Stimulated activated naive B cell treated with anti-CD40 and anti-IgM and Interleukin-4, amounts not matched to agents 10 μg/mL and 1 μg/mL and 100 μg/mL, for 72 hours (primary cell): Measurements from ENCODE around the gene ABCA1.

Experiments used
- ATAC-seq, 2 donors: fragments of 150-1000 bp; cut with Tn5 transposase; replicated peaks; 2 replicates each; pipeline ENCODE4 v1.10.0; 2021; ENCODE audit warnings: moderate library complexity in 1 of 2
- DNase-seq: peaks from one replicate; pipeline ENCODE4 v3.0.0; 2021
- H3K27ac Mint-ChIP-seq: one replicate; pipeline ENCODE4 v1.8.0; 2022; ENCODE audit warnings: mild to moderate bottlenecking, mixed read lengths
- H3K27me3 Mint-ChIP-seq, 2 donors: one replicate each; pipeline ENCODE4 v1.8.0; 2022; ENCODE audit warnings: mixed read lengths in 2 of 2
- H3K36me3 Mint-ChIP-seq, 2 donors: one replicate each; pipeline ENCODE4 v1.8.0; 2022; ENCODE audit warnings: mixed read lengths in 2 of 2, mild to moderate bottlenecking in 1 of 2
- H3K4me1 Mint-ChIP-seq, 2 donors: one replicate each; pipeline ENCODE4 v1.8.0; 2022; ENCODE audit warnings: mixed read lengths in 2 of 2, mild to moderate bottlenecking in 1 of 2
- H3K4me3 Mint-ChIP-seq, 2 donors: one replicate each; pipeline ENCODE4 v1.8.0; 2022; ENCODE audit warnings: mild to moderate bottlenecking in 2 of 2, mixed read lengths in 2 of 2, moderate library complexity in 1 of 2
- H3K9me3 Mint-ChIP-seq, 2 donors: one replicate each; pipeline ENCODE4 v1.8.0; 2022; ENCODE audit warnings: mixed read lengths in 2 of 2, mild to moderate bottlenecking in 1 of 2

Gene ABCA1

GRCh38 chr9:104815851-104816565 lies 111.9 kb downstream of the ABCA1 start:
- Mint-ChIP-seq H3K4me3 (no peak overlapping the region), H3K27ac (no peak overlapping the region), H3K27me3 (no peaks in the 10 kb centered on the region)

DNA sequence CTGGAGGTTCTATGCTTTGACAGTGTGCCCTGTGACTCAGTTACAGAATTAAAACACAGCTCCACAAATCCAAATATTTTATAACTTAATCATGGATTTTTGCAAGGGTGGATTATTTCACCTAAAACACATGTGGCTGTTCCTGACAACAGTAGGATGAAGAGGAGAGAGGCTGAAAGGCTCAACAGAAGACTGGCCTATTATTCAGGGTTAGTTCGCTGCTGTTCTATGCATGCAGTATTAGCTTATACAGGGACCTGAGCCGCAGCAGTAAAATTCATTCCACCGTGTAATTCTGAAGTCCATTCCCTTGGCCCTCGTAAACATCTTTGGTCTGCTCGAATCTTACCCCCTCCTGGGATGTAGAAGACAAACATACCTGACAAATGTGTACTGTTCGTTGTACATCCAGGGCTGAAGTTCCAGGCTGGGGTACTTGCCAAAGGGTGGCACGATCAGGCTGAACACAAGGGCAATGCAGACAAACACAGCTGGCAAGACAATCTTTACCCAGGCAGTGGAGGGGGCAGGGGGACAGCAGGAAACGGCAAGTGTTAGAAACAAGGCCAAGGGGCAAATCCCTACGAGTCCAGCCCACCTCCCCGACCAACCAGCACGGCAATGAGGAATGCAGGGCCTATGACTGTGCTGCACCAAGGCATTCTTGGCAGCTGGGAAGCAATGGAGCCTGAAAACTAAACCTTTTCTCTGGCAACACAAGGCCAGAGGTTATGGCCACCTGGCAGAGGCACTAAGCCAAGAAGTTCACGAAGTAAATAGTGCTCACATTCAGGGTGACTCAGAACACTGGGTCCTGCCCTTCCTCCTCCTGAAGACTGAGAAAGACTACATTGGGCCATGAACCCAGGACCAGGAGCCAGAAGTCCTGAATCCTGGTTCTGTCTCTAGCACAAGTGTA lies 117.3 kb downstream of the ABCA1 start:
- H3K27me3 Mint-ChIP-seq, result no peaks in the 10 kb centered on the region
- no peaks in the 10 kb centered on the region for H3K4me1 Mint-ChIP-seq
- DNase-seq (no peak), ATAC-seq (no peak)
- peaks cover 10 to 22% of the 10 kb centered on the region in 2 donors for H3K36me3 Mint-ChIP-seq
- no peaks in the 10 kb centered on the region for H3K9me3 Mint-ChIP-seq
- no peak overlapping the region for H3K27ac Mint-ChIP-seq
- no peak overlapping the region for H3K4me3 Mint-ChIP-seq

More at GRCh38 chr9:104815851-104816565, 111.9 kb downstream of the ABCA1 start:
- Mint-ChIP-seq H3K36me3 (peaks cover 24 to 36% of the 10 kb centered on the region in 2 donors), H3K4me1 (no peaks in the 10 kb centered on the region), H3K9me3 (peaks cover 0 to 2% of the 10 kb centered on the region in 2 donors)
- DNase-seq (no peak), ATAC-seq (no peak)

- ATAC-seq, result no peak
- H3K9me3 Mint-ChIP-seq, result no peaks in the 10 kb centered on the region
- DNase-seq, result no peak
- H3K36me3 Mint-ChIP-seq, result peaks cover 6 to 17% of the 10 kb centered on the region in 2 donors
- H3K4me3 Mint-ChIP-seq, result no peak overlapping the region
- H3K4me1 Mint-ChIP-seq, result no peaks in the 10 kb centered on the region
- no peaks in the 10 kb centered on the region for H3K27me3 Mint-ChIP-seq
- no peak overlapping the region for H3K27ac Mint-ChIP-seq
Measured at GRCh38 chr9:104808035-104808614, 119.8 kb downstream of the ABCA1 start.

DNA sequence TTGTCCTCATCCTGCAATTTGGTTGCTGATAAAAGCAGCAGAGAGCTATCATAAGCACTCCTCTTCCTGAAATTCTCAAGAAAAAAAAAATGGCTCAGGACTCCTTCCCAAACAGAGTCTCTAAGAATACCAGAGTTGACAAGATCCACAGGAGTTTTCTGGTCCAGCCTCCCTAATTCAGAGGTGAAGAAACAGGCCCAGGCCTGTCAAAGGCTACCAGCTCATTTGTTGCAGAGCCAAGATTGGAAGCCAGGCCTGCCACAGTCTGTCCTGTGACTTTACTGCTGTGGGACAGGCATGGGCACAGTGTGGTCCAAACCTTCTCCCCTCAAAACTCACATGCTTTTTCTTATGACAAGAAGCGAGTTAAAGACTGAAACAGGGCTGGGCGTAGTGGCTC lies 122.5 kb downstream of the ABCA1 start:
- Mint-ChIP-seq H3K9me3 (no peaks in the 10 kb centered on the region), H3K4me1 (no peaks in the 10 kb centered on the region), H3K27ac (no peak overlapping the region), H3K4me3 (no peak overlapping the region), H3K36me3 (peaks cover 8 to 21% of the 10 kb centered on the region in 2 donors), H3K27me3 (no peaks in the 10 kb centered on the region)
- ATAC-seq, result no peak
- DNase-seq, result no peak

GRCh38 chr9:104802906-104803305 lies 125.0 kb downstream of the ABCA1 start:
- ATAC-seq (no peak), DNase-seq (no peak)
- Mint-ChIP-seq H3K9me3 (no peaks in the 10 kb centered on the region), H3K4me3 (no peak overlapping the region), H3K27me3 (no peaks in the 10 kb centered on the region), H3K27ac (no peak overlapping the region), H3K4me1 (no peaks in the 10 kb centered on the region), H3K36me3 (peaks cover 6 to 26% of the 10 kb centered on the region in 2 donors)

DNA sequence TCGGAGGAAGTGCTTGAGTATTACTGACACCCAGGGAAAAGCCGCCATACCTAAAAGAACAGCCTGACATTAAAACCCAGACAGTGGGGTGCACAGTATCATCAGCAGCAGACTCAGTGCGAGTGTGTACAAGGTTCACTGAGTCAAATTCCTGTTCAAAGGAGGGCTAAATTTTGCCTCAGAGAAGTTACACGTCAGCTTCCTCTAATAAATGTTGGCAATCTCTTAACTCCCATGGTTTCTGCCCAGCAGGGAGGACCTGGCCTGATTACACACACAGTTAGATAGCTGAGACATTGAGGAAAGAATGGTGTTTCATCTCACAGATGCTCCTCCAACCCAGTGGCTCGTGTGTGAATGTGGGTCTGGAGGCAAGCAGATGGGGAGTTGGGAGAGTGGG lies 125.8 kb downstream of the ABCA1 start:
- ATAC-seq (no peak), DNase-seq (no peak)
- Mint-ChIP-seq H3K27ac (no peak overlapping the region), H3K9me3 (no peaks in the 10 kb centered on the region), H3K36me3 (peaks cover 9 to 26% of the 10 kb centered on the region in 2 donors), H3K4me3 (no peak overlapping the region), H3K27me3 (no peaks in the 10 kb centered on the region), H3K4me1 (no peaks in the 10 kb centered on the region)

DNA sequence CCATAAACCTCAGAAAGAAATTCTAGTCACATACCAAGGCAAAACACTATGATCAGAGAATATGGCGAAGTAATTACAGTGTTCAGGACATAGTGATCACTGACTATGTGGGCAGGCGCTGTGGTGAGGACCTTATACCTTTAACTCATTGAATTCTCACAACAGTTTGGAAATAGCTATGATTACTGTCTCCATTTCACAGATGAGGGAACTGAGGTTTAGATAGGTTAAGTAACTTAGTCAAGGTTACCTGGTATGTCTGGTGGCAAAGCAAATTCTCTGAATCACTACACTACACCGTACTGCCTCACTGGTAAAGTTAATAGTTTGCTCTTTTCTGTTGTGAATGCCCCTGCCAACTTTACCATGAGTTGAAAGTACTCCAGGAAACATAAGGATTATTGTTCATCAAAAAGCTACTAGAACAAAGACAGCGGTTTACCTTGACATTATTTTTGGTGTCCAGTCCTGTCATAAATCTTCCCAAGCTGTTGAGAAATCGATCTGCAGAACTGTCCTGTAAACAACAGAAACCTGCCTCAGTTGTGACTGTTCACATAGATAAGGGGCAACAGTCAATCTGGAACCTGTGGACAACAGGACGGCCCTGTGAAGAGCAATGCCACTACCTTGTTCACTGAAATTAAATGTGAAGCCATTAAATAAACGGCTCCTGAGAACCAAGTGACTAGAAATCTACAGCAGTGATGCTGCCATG lies 127.7 kb downstream of the ABCA1 start:
- H3K36me3 Mint-ChIP-seq, result peaks cover 9 to 21% of the 10 kb centered on the region in 2 donors
- no peak overlapping the region for H3K27ac Mint-ChIP-seq
- DNase-seq, result no peak
- H3K4me3 Mint-ChIP-seq, result no peak overlapping the region
- no peak for ATAC-seq
- no peaks in the 10 kb centered on the region for H3K9me3 Mint-ChIP-seq
- H3K4me1 Mint-ChIP-seq, result no peaks in the 10 kb centered on the region
- no peaks in the 10 kb centered on the region for H3K27me3 Mint-ChIP-seq

DNA sequence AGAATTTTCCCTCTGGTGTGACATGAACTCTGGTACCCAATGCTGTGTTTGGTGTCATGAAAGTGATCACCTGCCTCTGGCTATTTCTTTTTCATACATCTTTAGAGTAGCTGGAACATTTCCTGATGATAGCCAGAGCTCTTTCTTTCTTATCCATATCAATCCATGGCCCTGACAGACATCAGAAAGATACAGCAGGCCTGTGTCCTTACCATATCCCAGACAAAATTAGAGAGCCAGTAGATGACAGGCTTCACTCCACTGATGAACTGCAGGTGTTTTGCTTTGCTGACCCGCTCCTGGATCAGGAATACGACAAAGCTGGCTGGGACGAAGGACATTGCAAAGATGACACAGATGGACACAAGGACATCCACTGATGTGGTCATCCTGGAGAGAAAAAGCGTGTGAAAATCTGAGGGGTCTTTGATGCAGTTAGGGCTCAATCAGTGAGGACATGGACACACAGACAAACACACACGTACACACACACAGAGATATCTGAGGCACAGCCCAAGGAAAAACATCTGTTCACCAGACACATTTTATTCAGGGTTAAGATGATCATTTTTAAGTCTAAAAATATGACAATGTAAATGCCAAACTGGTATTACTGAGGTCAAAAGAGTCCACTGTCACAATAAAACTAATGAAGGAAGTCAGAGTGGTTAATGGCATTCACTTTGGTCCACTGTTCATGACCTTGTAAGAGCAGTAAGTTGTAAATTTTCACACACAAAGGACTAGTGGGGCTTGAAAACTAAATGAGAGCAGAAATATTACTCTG lies 129.6 kb downstream of the ABCA1 start:
- Mint-ChIP-seq H3K9me3 (no peaks in the 10 kb centered on the region), H3K27me3 (no peaks in the 10 kb centered on the region), H3K36me3 (peaks cover 14 to 32% of the 10 kb centered on the region in 2 donors), H3K4me3 (no peak overlapping the region), H3K4me1 (peaks cover 3 to 5% of the 10 kb centered on the region in 2 donors), H3K27ac (no peak overlapping the region)
- ATAC-seq (no peak), DNase-seq (no peak)

- Mint-ChIP-seq H3K27ac (no peak overlapping the region), H3K27me3 (no peaks in the 10 kb centered on the region), H3K36me3 (peaks cover 16 to 29% of the 10 kb centered on the region in 2 donors), H3K4me3 (no peak overlapping the region), H3K9me3 (no peaks in the 10 kb centered on the region), H3K4me1 (peaks cover 3 to 5% of the 10 kb centered on the region in 2 donors)
- no peak for DNase-seq
- no peak for ATAC-seq
Measured at GRCh38 chr9:104795857-104796256, 132.1 kb downstream of the ABCA1 start.

DNA sequence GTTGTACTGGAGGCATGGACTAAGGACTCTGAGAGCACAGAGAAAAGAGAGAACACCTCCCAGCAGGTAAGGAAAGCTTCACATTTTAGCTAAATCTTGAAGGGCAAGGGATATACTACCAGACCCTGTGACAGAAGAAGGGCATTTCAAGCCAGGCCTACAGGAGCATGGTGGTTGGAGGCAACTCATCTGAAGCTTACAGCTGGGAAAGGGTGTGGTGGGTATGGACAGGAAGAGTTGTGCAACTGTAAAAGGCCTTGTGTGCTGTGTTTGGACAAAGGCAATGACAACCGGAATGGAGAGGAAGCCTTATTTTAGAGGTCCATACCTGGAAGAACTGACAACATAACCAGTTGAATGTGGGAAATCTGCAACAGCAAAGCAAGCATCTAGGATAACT lies 132.9 kb downstream of the ABCA1 start:
- ATAC-seq (no peak), DNase-seq (no peak)
- H3K36me3 Mint-ChIP-seq, result peaks cover 16 to 29% of the 10 kb centered on the region in 2 donors
- no peaks in the 10 kb centered on the region for H3K9me3 Mint-ChIP-seq
- H3K4me3 Mint-ChIP-seq, result no peak overlapping the region
- H3K4me1 Mint-ChIP-seq, result peaks cover 3 to 5% of the 10 kb centered on the region in 2 donors
- no peaks in the 10 kb centered on the region for H3K27me3 Mint-ChIP-seq
- H3K27ac Mint-ChIP-seq, result no peak overlapping the region

GRCh38 chr9:104794070-104794469 lies 133.9 kb downstream of the ABCA1 start:
- peak overlapping the region; percentile 53 for H3K27ac Mint-ChIP-seq
- peaks cover 16 to 25% of the 10 kb centered on the region in 2 donors for H3K36me3 Mint-ChIP-seq
- H3K4me3 Mint-ChIP-seq, result no peak overlapping the region
- DNase-seq, result no peak
- peak in 1 of 2 donors; percentile 31 for ATAC-seq
- no peaks in the 10 kb centered on the region for H3K27me3 Mint-ChIP-seq
- H3K4me1 Mint-ChIP-seq, result peaks cover 3 to 5% of the 10 kb centered on the region in 2 donors
- H3K9me3 Mint-ChIP-seq, result no peaks in the 10 kb centered on the region

DNA sequence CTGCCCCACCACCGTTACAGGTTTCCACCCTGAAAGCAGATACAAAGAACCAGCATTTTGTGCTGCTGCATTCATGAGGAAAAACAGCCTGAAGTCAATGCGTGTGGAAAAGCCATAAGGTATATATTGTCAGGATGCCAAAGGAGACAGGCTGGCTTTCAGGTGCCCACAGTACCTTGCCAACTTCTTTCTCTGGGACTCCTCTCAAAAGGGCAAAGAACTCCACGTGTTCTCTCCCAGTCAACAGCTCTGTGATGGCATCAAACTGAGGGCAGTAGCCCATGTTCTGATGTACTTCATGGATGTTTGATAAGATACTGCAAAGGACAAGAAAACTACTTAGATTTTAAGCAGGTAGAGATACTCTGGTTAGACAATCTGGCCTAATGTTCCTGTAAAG lies 139.7 kb downstream of the ABCA1 start:
- Mint-ChIP-seq H3K4me3 (no peak overlapping the region), H3K36me3 (peaks cover 6 to 13% of the 10 kb centered on the region in 2 donors), H3K4me1 (peaks cover 6 to 16% of the 10 kb centered on the region in 2 donors)

DNA sequence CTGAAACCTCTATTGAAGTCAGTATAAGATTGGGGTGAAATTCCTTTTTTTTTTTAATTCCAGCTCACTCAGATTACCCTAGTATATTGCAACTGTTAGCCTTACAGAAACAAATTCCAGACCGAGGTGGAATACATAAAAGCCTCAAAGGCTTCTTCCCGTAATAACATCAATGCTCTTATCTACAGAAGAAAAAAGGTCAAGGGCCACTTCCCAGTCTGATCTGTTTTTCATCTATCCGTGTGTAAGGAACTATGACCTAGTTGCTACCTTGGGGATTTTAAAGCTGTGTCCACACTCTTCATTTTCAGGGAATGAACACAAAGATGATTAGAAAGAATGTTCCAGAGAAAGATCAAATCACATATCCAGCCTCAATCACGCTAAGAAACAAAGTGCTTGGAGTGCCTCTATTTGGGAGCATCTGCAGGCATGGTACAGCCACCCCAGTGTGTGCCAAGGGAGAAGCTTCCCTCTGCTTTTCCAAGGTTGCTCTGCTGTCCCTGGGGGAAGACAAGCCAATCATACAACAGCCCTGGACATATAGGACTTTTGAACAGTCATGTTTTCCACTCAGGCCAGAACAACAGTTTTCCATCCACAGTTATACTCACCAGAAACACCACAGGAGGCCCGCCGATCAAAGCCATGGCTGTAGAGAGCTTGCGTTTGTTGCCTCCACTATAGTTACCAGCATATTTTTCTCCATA lies 140.5 kb downstream of the ABCA1 start:
- H3K4me1 Mint-ChIP-seq, result peaks cover 6 to 16% of the 10 kb centered on the region in 2 donors
- no peak overlapping the region for H3K27ac Mint-ChIP-seq
- ATAC-seq (no peak), DNase-seq (no peak)
- H3K9me3 Mint-ChIP-seq, result no peaks in the 10 kb centered on the region
- H3K27me3 Mint-ChIP-seq, result no peaks in the 10 kb centered on the region
- peaks cover 3 to 9% of the 10 kb centered on the region in 2 donors for H3K36me3 Mint-ChIP-seq
- no peak overlapping the region for H3K4me3 Mint-ChIP-seq

More for the DNA sequence above, 139.7 kb downstream of the ABCA1 start:
- no peak overlapping the region for H3K27ac Mint-ChIP-seq
- DNase-seq (no peak), ATAC-seq (no peak)
- no peaks in the 10 kb centered on the region for H3K9me3 Mint-ChIP-seq
- no peaks in the 10 kb centered on the region for H3K27me3 Mint-ChIP-seq
